ENCODE measurements around the gene GFPT1. TPM values are rescaled to one million over a fixed set of nuclear protein-coding genes. Genes with fewer than 3 reads are reported as not detected.
"Not testable (repeated sequence)": the region's sequence is repeated elsewhere in the genome, so short reads cannot be mapped to it uniquely, and the experiment has no call there.

The GFPT1 gene
- total RNA-seq (10 to 100 TPM; 16.9 to 20.2 TPM), polyA plus RNA-seq (10 to 100 TPM in 1 of 3 donors, 1 to 10 TPM in 2; 6.2 to 12.1 (median 7.6) TPM), total RNA-seq (37.5 to 90.0 (median 69.6) reads per million in 6 experiments)

GRCh38 chr2:69386789-69387734, at the start of gene GFPT1:
GFPT1 (minus strand) TSS chr2:69387227; CDS start chr2:69387071, 156 bp downstream.
- ATAC-seq (peak; percentile 91 to 94), DNase-seq (peak; percentile 85 to 92 (median 90))
- peaks cover 14 to 48% (median 42%) of the 10 kb centered on the region in 4 donors for H3K4me1 Mint-ChIP-seq
- H3K4me3 Mint-ChIP-seq: peak within 1 kb of the TSS; percentile 85 to 94 (median 89)
- peaks cover 0 to 6% (median 0%) of the 10 kb centered on the region in 3 donors for H3K36me3 Mint-ChIP-seq
- POLR2A ChIA-PET: interaction anchor here (0.6 to 1.5 kb wide), 3 partner anchors 10 to 456 kb away, joined by 3 to 8 read pairs (median 4); partner anchors contain the start of gene NFU1
- H3K27ac Mint-ChIP-seq: peak within 1 kb of the TSS; percentile 45 to 94 (median 90)
- H3K9me3 Mint-ChIP-seq: no peaks in the 10 kb centered on the region
- H3K27me3 Mint-ChIP-seq: no peaks in the 10 kb centered on the region

- Mint-ChIP-seq H3K27me3 (no peaks in the 10 kb centered on the region), H3K36me3 (peaks cover 0 to 15% (median 9%) of the 10 kb centered on the region in 3 donors), H3K9me3 (peaks cover 0 to 4% (median 0%) of the 10 kb centered on the region in 9 donors), H3K4me1 (peaks cover 7 to 54% (median 45%) of the 10 kb centered on the region in 4 donors), H3K27ac (peak overlapping the region; percentile 94 to 100 (median 99)), H3K4me3 (peak overlapping the region; percentile 87 to 99 (median 98))
- POLR2A ChIA-PET: interaction anchor here (0.6 to 2.0 kb wide), 14 partner anchors 11 to 1693 kb away, joined by 3 to 8 read pairs (median 4); partner anchors contain the start of genes AAK1, C2orf42, GFPT1 and MCEE
- DNase-seq (peak in 1 of 10 donors; percentile 5), ATAC-seq (peak; percentile 2 to 8)
Observed at GRCh38 chr2:69436596-69436937, 49.5 kb upstream of the GFPT1 start.

DNA sequence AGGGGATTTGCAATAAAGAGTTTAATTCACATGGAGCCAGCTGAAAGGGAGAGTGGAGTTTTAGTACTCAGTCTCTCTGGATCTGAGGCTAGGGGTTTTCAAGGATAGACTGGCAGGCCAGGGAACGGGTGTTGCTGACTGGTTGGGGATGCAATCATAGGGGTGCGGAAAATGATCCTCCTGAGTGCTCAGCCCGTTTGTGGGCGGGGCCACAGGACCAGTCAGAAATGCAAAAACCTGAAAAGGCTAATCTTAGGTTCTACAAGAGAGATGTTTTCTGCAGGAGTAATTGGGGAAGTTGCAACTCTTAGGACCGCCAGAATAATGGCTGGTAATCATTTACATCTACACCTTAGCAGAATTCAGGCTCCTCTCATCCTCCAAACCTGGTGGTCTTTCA, 47.7 kb upstream of the GFPT1 start:
- DNase-seq: no peak
- no peak for ATAC-seq
- Mint-ChIP-seq H3K36me3 (peaks cover 0 to 34% (median 10%) of the 10 kb centered on the region in 3 donors), H3K9me3 (peaks cover 0 to 3% (median 0%) of the 10 kb centered on the region in 9 donors), H3K27me3 (no peaks in the 10 kb centered on the region), H3K4me3 (peak overlapping the region in 6 of 10 donors; percentile 21 to 75 (median 40)), H3K27ac (peak overlapping the region in 6 of 10 donors; percentile 9 to 85 (median 56)), H3K4me1 (peaks cover 7 to 58% (median 47%) of the 10 kb centered on the region in 4 donors)
- POLR2A ChIA-PET: no interaction called here

DNA sequence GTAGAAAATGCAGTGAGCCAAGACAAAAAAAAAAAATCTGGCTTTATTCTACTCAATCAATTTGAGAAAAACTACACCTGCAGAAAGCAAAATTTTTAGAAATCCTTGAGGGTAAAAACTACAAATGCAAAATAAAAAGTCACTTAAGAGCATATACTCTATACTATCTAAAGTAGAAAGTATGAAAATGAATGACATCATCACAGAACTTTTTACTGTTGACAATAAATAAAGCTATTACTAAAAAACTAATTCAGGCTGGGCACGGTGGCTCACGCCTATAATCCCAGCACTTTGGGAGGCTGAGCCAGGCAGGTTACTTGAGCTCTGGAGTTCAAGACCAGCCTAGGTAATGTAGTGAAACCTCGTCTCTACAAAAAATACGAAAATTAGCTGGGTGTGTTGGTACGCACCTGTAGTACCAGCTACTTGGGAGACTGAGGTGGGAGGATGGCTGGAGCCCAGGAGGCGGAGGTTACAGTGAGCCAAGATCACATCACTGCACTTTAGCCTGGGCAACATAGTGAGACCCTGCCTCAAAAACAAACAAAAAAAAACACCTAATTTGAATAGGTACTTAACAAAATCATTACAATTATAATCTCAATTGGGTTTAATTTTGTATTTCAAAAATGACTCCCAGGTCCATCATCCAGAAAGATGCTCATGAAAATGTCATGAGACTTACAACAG, 42.6 kb upstream of the GFPT1 start:
- no peak for ATAC-seq

DNA sequence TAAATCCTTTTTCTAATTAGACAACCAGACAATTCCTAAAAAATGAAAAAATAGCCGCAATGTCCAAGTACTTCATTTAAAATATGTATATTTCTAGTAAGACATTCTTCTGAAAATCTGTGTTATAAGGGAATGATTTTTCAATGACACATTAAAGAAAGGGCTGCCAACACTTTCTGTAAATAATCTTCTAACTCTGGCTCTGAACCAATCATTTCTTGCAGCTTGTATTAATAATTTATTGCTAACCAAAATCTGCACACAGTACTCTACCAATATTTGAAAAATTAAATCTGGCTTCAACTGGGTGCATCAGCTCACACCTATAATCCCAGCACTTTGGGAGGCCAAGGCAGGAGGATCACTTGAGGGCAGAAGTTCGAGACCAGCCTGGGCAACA, 42.0 kb upstream of the GFPT1 start:
- DNase-seq: no peak
- Mint-ChIP-seq H3K27me3 (no peaks in the 10 kb centered on the region), H3K9me3 (no peaks in the 10 kb centered on the region), H3K27ac (peak overlapping the region in 4 of 10 donors; percentile 15 to 41 (median 28)), H3K4me3 (no peak overlapping the region), H3K36me3 (peaks cover 0 to 70% (median 8%) of the 10 kb centered on the region in 3 donors), H3K4me1 (peaks cover 0 to 16% (median 9%) of the 10 kb centered on the region in 4 donors)
- ATAC-seq: no peak
- POLR2A ChIA-PET: no interaction called here

More for the DNA sequence above, 42.6 kb upstream of the GFPT1 start:
- Mint-ChIP-seq H3K4me1 (peaks cover 4 to 21% (median 12%) of the 10 kb centered on the region in 4 donors), H3K27ac (peak overlapping the region in 4 of 10 donors; percentile 19 to 56 (median 38)), H3K36me3 (peaks cover 0 to 71% (median 8%) of the 10 kb centered on the region in 3 donors), H3K9me3 (no peaks in the 10 kb centered on the region), H3K4me3 (no peak overlapping the region), H3K27me3 (no peaks in the 10 kb centered on the region)
- no peak for DNase-seq
- POLR2A ChIA-PET: no interaction called here

DNA sequence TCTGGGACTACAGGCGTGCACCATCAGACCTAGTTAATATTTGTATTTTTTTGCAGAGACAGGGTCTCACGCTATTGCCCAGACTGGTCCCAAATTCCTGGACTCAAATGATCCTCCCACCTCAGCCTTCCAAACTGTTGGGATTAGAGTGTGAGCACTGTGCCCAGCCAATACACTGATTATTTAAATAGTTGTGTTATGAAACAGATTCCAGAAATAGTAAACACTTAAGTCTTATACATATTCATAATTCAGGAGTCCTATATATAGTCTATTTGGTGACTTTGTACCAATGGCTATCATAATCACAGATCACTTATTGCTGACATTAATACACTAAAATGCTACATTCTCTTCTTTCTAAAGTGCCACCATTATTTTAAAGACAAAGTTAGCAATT, 37.4 kb upstream of the GFPT1 start:
- DNase-seq (no peak), ATAC-seq (no peak)
- Mint-ChIP-seq H3K4me1 (peaks cover 0 to 4% (median under 1%) of the 10 kb centered on the region in 4 donors), H3K27ac (peak overlapping the region in 1 of 10 donors; percentile 20), H3K4me3 (no peak overlapping the region), H3K36me3 (peaks cover 4 to 76% (median 13%) of the 10 kb centered on the region in 3 donors), H3K27me3 (no peaks in the 10 kb centered on the region), H3K9me3 (no peaks in the 10 kb centered on the region)
- POLR2A ChIA-PET: no interaction called here

DNA sequence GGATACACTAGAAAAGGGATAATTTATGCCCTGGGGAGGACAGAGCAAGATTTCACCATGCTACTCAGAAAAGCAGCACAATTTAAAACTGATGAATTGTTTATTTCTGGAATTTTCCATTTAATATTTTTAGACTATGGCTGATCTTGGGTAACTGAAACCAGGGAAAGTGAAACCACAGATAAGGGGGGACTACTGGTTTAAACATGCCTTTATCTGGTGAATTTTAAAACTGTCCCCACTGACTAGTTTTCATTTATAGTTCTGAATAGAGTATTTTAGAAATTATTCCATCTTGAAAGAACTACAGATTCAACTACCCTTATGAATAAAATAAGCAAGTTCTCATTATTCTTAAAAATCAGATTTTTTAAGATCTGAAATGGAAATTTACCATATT, 35.2 kb upstream of the GFPT1 start:
- H3K9me3 Mint-ChIP-seq: no peaks in the 10 kb centered on the region
- H3K4me1 Mint-ChIP-seq: peaks cover 0 to 2% (median 0%) of the 10 kb centered on the region in 4 donors
- no peaks in the 10 kb centered on the region for H3K27me3 Mint-ChIP-seq
- ATAC-seq: no peak
- H3K27ac Mint-ChIP-seq: peak overlapping the region in 3 of 10 donors; percentile 10 to 62 (median 26)
- POLR2A ChIA-PET: no interaction called here
- peaks cover 4 to 75% (median 10%) of the 10 kb centered on the region in 3 donors for H3K36me3 Mint-ChIP-seq
- no peak overlapping the region for H3K4me3 Mint-ChIP-seq
- DNase-seq: no peak

- peaks cover 4 to 77% (median 10%) of the 10 kb centered on the region in 3 donors for H3K36me3 Mint-ChIP-seq
- ATAC-seq, POLR2A ChIA-PET, DNase-seq, H3K4me1 Mint-ChIP-seq, H3K9me3 Mint-ChIP-seq, H3K27ac Mint-ChIP-seq, H3K4me3 Mint-ChIP-seq, H3K27me3 Mint-ChIP-seq: not testable (repeated sequence)
Observed at GRCh38 chr2:69419111-69419510, 32.1 kb upstream of the GFPT1 start.

GRCh38 chr2:69416147-69416546, 29.1 kb upstream of the GFPT1 start:
- POLR2A ChIA-PET: no interaction called here
- peaks cover 4 to 81% (median 14%) of the 10 kb centered on the region in 3 donors for H3K36me3 Mint-ChIP-seq
- ATAC-seq (no peak), DNase-seq (no peak)
- no peak overlapping the region for H3K4me3 Mint-ChIP-seq
- peaks cover 0 to 2% (median 0%) of the 10 kb centered on the region in 9 donors for H3K9me3 Mint-ChIP-seq
- H3K27ac Mint-ChIP-seq: no peak overlapping the region
- peaks cover 0 to 6% (median under 1%) of the 10 kb centered on the region in 4 donors for H3K4me1 Mint-ChIP-seq
- no peaks in the 10 kb centered on the region for H3K27me3 Mint-ChIP-seq

- no peak overlapping the region for H3K27ac Mint-ChIP-seq
- POLR2A ChIA-PET: no interaction called here
- H3K4me1 Mint-ChIP-seq: peaks cover 0 to 5% (median 2%) of the 10 kb centered on the region in 4 donors
- peaks cover 0 to 2% (median 0%) of the 10 kb centered on the region in 9 donors for H3K9me3 Mint-ChIP-seq
- H3K4me3 Mint-ChIP-seq: no peak overlapping the region
- no peaks in the 10 kb centered on the region for H3K27me3 Mint-ChIP-seq
- no peak for DNase-seq
- H3K36me3 Mint-ChIP-seq: peaks cover 0 to 65% (median 20%) of the 10 kb centered on the region in 3 donors
- ATAC-seq: no peak
Observed at GRCh38 chr2:69411120-69411519, 24.1 kb upstream of the GFPT1 start.

- no peaks in the 10 kb centered on the region for H3K27me3 Mint-ChIP-seq
- ATAC-seq: no peak
- no peak overlapping the region for H3K4me3 Mint-ChIP-seq
- POLR2A ChIA-PET: no interaction called here
- DNase-seq: no peak
- peak overlapping the region in 2 of 10 donors; percentile 43 to 50 for H3K27ac Mint-ChIP-seq
- H3K36me3 Mint-ChIP-seq: peaks cover 10 to 68% (median 32%) of the 10 kb centered on the region in 3 donors
- peaks cover 0 to 1% (median 0%) of the 10 kb centered on the region in 4 donors for H3K4me1 Mint-ChIP-seq
- peaks cover 0 to 2% (median 0%) of the 10 kb centered on the region in 9 donors for H3K9me3 Mint-ChIP-seq
Observed at GRCh38 chr2:69405306-69405705, 18.3 kb upstream of the GFPT1 start.

GRCh38 chr2:69400121-69400520, 13.1 kb upstream of the GFPT1 start:
- no peak overlapping the region for H3K4me3 Mint-ChIP-seq
- H3K9me3 Mint-ChIP-seq: peaks cover 0 to under 1% (median 0%) of the 10 kb centered on the region in 9 donors
- DNase-seq: no peak
- POLR2A ChIA-PET: no interaction called here
- no peaks in the 10 kb centered on the region for H3K27me3 Mint-ChIP-seq
- peaks cover 0 to 1% (median 0%) of the 10 kb centered on the region in 4 donors for H3K4me1 Mint-ChIP-seq
- ATAC-seq: no peak
- no peak overlapping the region for H3K27ac Mint-ChIP-seq
- peaks cover 11 to 83% (median 21%) of the 10 kb centered on the region in 3 donors for H3K36me3 Mint-ChIP-seq
